H1 (cell line): ENCODE measurements around the gene ARL6IP1.

Experiments
- CTCF ChIP-seq, 3 experiments: IDR thresholded peaks; 1 replicate in 2 of 3; 2 replicates in 1 of 3; pipeline versions ENCODE4 v1.5.1 to v1.6.1; 2011; ENCODE audit warnings: low read length in 3 of 3, mild to moderate bottlenecking in 3 of 3, inconsistent platforms in 2 of 3, low read depth in 1 of 3, moderate library complexity in 1 of 3; ENCODE audit not compliant: insufficient read depth in 1 of 3; ENCODE audit errors: control extremely low read depth in 1 of 3
- EP300 ChIP-seq, 2 experiments: IDR thresholded peaks; 1 replicate in 1 of 2; 2 replicates in 1 of 2; pipeline ENCODE4 v1.6.1; 2011 to 2012; ENCODE audit warnings: low read depth in 2 of 2, low read length in 2 of 2, mild to moderate bottlenecking in 2 of 2, borderline replicate concordance in 1 of 2, inconsistent platforms in 1 of 2, moderate library complexity in 1 of 2
- EZH2 ChIP-seq: fragments of 200-600 bp; sonication (generic); IDR thresholded peaks from 2 replicates; pipeline ENCODE4 v1.7.1; 2012; ENCODE audit warnings: low read depth, mild to moderate bottlenecking, moderate library complexity, low read length, inconsistent platforms; ENCODE audit not compliant: severe bottlenecking
- JUN ChIP-seq: IDR thresholded peaks from 2 replicates; pipeline ENCODE4 v1.6.1; 2011; ENCODE audit warnings: low read depth, mild to moderate bottlenecking, improper control_type of control experiment, low read length
- KDM1A ChIP-seq: fragments of 200-600, 300-600 bp; sonication (generic); IDR thresholded peaks from 2 replicates; pipeline ENCODE4 v1.7.1; 2016; ENCODE audit warnings: mild to moderate bottlenecking, low read length, borderline replicate concordance
- NRF1 ChIP-seq: IDR thresholded peaks from 2 replicates; pipeline ENCODE4 v1.6.1; 2011; ENCODE audit warnings: mild to moderate bottlenecking, low read depth, low read length, improper control_type of control experiment
- PHF8 ChIP-seq: fragments of 200-600 bp; sonication (generic); conservative IDR thresholded peaks from 2 replicates; pipeline ENCODE4 v1.7.1; 2012; ENCODE audit warnings: low read depth, mild to moderate bottlenecking, inconsistent platforms, low read length, moderate library complexity
- POLR2A ChIP-seq, 2 experiments: IDR thresholded peaks; 1 replicate in 1 of 2; 2 replicates in 1 of 2; pipeline ENCODE4 v1.6.1; 2011; ENCODE audit warnings: low read depth in 2 of 2, low read length in 2 of 2, mild to moderate bottlenecking in 2 of 2; ENCODE audit errors: control extremely low read depth in 1 of 2
- POLR2AphosphoS5 ChIP-seq: IDR thresholded peaks from 2 replicates; pipeline ENCODE4 v1.6.1; 2011; ENCODE audit warnings: low read depth, low read length
- SIN3A ChIP-seq, 2 experiments: IDR thresholded peaks in 1 of 2; conservative IDR thresholded peaks in 1 of 2; 2 replicates each; pipeline ENCODE4 v1.6.1; 2011 to 2012; ENCODE audit warnings: low read length in 2 of 2, improper control_type of control experiment in 1 of 2, low read depth in 1 of 2, mild to moderate bottlenecking in 1 of 2
- TAF1 ChIP-seq: IDR thresholded peaks from 2 replicates; pipeline ENCODE4 v1.6.1; 2011; ENCODE audit warnings: mild to moderate bottlenecking, low read depth, low read length
- TCF12 ChIP-seq: IDR thresholded peaks from 2 replicates; pipeline ENCODE4 v1.6.1; 2011; ENCODE audit warnings: low read depth, mild to moderate bottlenecking, low read length

GRCh38 chr16:18841833-18842525 lies 40.6 kb upstream of the ARL6IP1 start:
- TF ChIP-seq EZH2, result no peak
- TF ChIP-seq POLR2A (IDR thresholded peaks at IDR 0.05; ENCODE audit: control extremely low read depth in 1 of 2, low read depth in 2 of 2, low read length in 2 of 2), result no peak
- TF ChIP-seq CTCF (IDR thresholded peaks at IDR 0.05; ENCODE audit: control extremely low read depth in 1 of 3, insufficient read depth in 1 of 3, low read depth in 1 of 3, low read length in 3 of 3), result no peak
- no peak for TF ChIP-seq SIN3A (conservative IDR thresholded peaks at IDR 0.05 in 1 of 2, IDR thresholded peaks at IDR 0.05 in 1 of 2; ENCODE audit: low read depth in 1 of 2, low read length in 2 of 2)
- no peak for TF ChIP-seq TAF1
- no peak for TF ChIP-seq NRF1
- no peak for TF ChIP-seq KDM1A
- TF ChIP-seq JUN, result no peak
- TF ChIP-seq PHF8, result no peak
- TF ChIP-seq POLR2AphosphoS5, result no peak
- no peak for TF ChIP-seq TCF12
- TF ChIP-seq EP300 (IDR thresholded peaks at IDR 0.05; ENCODE audit: borderline replicate concordance in 1 of 2, low read depth in 2 of 2, low read length in 2 of 2), result no peak
